Thymus (tissue), 11 donors: ENCODE measurements around the gene ZRANB1. TPM values are rescaled to one million over a fixed set of nuclear protein-coding genes. Genes with fewer than 3 reads are reported as not detected.

ENCODE experiments used
- DNase-seq, 9 donors: peaks; one replicate each; pipeline ENCODE4 v3.0.0-alpha.2; 2013; ENCODE audit warnings: low spot score in 9 of 9, low read depth in 6 of 9, missing footprints in 1 of 9
- H3K27ac ChIP-seq, 2 donors: one replicate each; pipeline ENCODE4 v1.5.1; 2013; ENCODE audit warnings: control low read depth in 1 of 2, low read depth in 1 of 2, low read length in 1 of 2, mild to moderate bottlenecking in 1 of 2, moderate library complexity in 1 of 2
- H3K27me3 ChIP-seq, 2 donors: one replicate each; pipeline ENCODE4 v1.5.1; 2013; ENCODE audit warnings: low read length in 1 of 2; ENCODE audit not compliant: control insufficient read depth in 2 of 2, insufficient read depth in 1 of 2
- H3K36me3 ChIP-seq, 2 donors: one replicate each; pipeline ENCODE4 v1.5.1; 2013; ENCODE audit warnings: low read length in 1 of 2, mild to moderate bottlenecking in 1 of 2, moderate library complexity in 1 of 2; ENCODE audit not compliant: control insufficient read depth in 2 of 2, insufficient read depth in 2 of 2
- H3K4me1 ChIP-seq, 2 donors: one replicate each; pipeline ENCODE4 v1.5.1; 2013; ENCODE audit warnings: low read length in 2 of 2; ENCODE audit not compliant: control insufficient read depth in 2 of 2, insufficient read depth in 2 of 2
- H3K4me3 ChIP-seq, 2 donors: one replicate each; pipeline ENCODE4 v1.5.1; 2013; ENCODE audit warnings: low read length in 2 of 2, control low read depth in 1 of 2, mild to moderate bottlenecking in 1 of 2
- H3K9me3 ChIP-seq, 2 donors: one replicate each; pipeline ENCODE4 v1.5.1; 2013; ENCODE audit warnings: low read length in 1 of 2, mild to moderate bottlenecking in 1 of 2; ENCODE audit not compliant: control insufficient read depth in 2 of 2, insufficient read depth in 1 of 2
- WGBS: extraction: QIAGEN DNeasy Blood & Tissue Kit; methylation state at CpG from one replicate; pipeline ENCODE4 v1.1.7; 2013; 5-methylcytosine and 5-hydroxymethylcytosine counted together
- polyA plus RNA-seq: library from polyadenylated mRNA; stranded (reverse); fragments of 200-250 nt; gene quantifications from one replicate; pipeline ENCODE4 v1.2.3, GENCODE V29; 2013
- total RNA-seq: library from RNA; stranded (reverse); fragments of 120-200 nt; gene quantifications from one replicate; pipeline ENCODE4 v1.2.4, GENCODE V29; 2013
- donor health status: healthy.

ZRANB1 gene
- total and polyA plus RNA-seq, 2 donors, result 16.0 to 17.5 TPM

DNA sequence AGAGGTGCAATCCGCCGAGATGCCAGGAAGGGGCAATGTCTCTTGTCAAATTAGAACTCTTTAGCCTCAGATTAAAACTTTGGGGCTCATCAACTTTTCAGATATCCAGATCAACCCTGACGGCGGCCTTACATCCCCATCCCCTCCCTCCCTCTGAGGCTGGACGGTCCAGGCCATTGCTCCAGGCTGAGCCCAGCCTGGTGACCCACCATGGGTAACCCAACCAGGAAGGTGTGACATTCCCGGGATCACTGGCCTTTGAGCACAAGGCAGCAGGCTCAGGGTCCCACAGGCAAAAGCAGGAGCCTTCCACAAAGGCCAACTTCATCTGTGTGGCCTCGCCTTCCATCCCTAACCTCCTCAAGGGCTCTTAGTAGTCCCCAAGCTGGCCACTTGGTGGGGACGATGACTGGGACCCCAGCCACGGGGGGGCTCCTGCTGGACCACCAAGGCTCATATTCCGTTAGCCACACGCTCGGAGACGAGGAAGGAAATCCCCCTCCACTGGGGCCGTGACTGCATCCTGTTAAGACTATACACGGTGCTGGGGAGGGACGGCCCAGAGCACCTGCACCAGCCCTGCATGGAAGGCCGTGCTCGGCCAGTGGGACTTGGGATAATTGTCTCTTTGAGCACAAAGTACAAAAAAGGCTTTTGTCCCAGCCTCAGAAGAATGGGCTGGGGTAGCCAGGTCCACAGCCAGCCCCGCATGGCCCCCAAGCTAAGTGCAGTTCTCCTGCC is 62.8 kb downstream of the ZRANB1 start:
- Histone ChIP-seq H3K4me1 (peaks cover 6 to 7% of the 10 kb centered on the region in 2 donors), H3K27me3 (no peaks in the 10 kb centered on the region), H3K9me3 (no peaks in the 10 kb centered on the region), H3K36me3 (no peaks in the 10 kb centered on the region), H3K4me3 (no peak overlapping the region), H3K27ac (no peak overlapping the region)
- WGBS, result 87% methylated on average over 19 of the region's 19 CpGs
- DNase-seq, result no peak

- Histone ChIP-seq H3K27me3 (no peaks in the 10 kb centered on the region), H3K36me3 (no peaks in the 10 kb centered on the region), H3K9me3 (no peaks in the 10 kb centered on the region), H3K4me1 (peaks cover 2% of the 10 kb centered on the region in 2 donors), H3K4me3 (no peak overlapping the region), H3K27ac (no peak overlapping the region)
- no peak for DNase-seq
- WGBS, result 96% methylated on average over 36 of the region's 36 CpGs
Measured at GRCh38 chr10:125005312-125006187, 63.6 kb downstream of the ZRANB1 start.

DNA sequence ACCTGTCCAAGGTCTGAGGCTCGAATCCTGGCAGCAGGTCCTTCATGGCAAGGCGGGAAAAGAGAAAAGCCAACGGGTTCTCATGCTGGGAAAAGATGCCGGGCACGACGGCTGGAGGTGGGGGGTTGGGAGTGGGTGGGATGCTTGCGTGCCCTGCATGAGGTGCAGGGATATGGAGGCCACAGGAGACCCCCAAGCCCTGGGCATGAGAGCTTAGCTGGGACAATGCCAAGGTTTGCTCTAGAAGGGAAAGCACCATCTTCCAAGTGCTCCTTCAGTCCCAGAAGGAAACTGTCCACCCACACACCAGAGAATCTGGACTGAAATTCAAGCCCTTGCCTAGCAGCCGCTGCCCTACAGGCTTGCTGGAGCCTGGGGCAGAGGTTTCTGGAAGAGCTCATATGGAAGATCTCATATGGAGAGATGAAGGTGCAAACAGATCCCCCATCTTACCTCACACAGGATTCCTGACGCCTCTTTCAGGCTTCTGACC is 64.3 kb downstream of the ZRANB1 start:
- Histone ChIP-seq H3K27ac (no peak overlapping the region), H3K9me3 (no peaks in the 10 kb centered on the region), H3K4me1 (no peaks in the 10 kb centered on the region), H3K4me3 (no peak overlapping the region), H3K27me3 (no peaks in the 10 kb centered on the region), H3K36me3 (no peaks in the 10 kb centered on the region)
- 96% methylated on average over 9 of the region's 9 CpGs for WGBS
- DNase-seq, result no peak

GRCh38 chr10:125006921-125007426 is 65.1 kb downstream of the ZRANB1 start:
- no peak for DNase-seq

DNA sequence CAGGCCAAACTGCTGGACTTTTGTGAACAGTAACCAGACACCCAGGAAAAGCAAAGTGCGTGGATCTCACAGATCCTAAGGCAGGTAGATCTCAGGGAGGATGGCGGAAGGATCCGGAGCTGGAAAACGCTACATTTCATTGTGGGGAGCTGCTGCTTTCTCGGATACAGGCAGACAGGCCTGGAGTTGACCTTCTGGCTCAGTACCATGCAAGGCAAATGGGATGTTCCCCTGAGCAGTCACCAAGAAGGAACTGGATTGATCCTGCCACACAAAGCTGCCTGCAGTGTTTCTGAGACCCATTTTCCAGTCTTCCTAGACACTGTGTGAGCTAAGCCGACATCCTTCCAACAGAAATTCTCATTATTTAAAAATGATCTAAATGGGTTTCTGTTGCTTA is 65.5 kb downstream of the ZRANB1 start:
- no peak overlapping the region for H3K4me3 ChIP-seq
- WGBS, result 97% methylated on average over 6 of the region's 6 CpGs
- H3K9me3 ChIP-seq, result no peaks in the 10 kb centered on the region
- no peaks in the 10 kb centered on the region for H3K36me3 ChIP-seq
- H3K27ac ChIP-seq, result no peak overlapping the region
- H3K27me3 ChIP-seq, result no peaks in the 10 kb centered on the region
- DNase-seq, result no peak
- H3K4me1 ChIP-seq, result no peaks in the 10 kb centered on the region

More at GRCh38 chr10:125006921-125007426, 65.1 kb downstream of the ZRANB1 start:
- no peak overlapping the region for H3K27ac ChIP-seq
- WGBS, result 89% methylated on average over 19 of the region's 19 CpGs
- no peaks in the 10 kb centered on the region for H3K4me1 ChIP-seq
- H3K27me3 ChIP-seq, result no peaks in the 10 kb centered on the region
- no peak overlapping the region for H3K4me3 ChIP-seq
- no peaks in the 10 kb centered on the region for H3K9me3 ChIP-seq
- no peaks in the 10 kb centered on the region for H3K36me3 ChIP-seq

- Histone ChIP-seq H3K4me1 (no peaks in the 10 kb centered on the region), H3K4me3 (no peak overlapping the region)
Measured at GRCh38 chr10:125008689-125009638, 67.0 kb downstream of the ZRANB1 start.

GRCh38 chr10:125009661-125010161 is 67.8 kb downstream of the ZRANB1 start:
- H3K36me3 ChIP-seq, result no peaks in the 10 kb centered on the region
- H3K4me1 ChIP-seq, result no peaks in the 10 kb centered on the region
- no peak for DNase-seq
- WGBS, result 96% methylated on average over 15 of the region's 15 CpGs
- H3K27ac ChIP-seq, result no peak overlapping the region
- H3K9me3 ChIP-seq, result no peaks in the 10 kb centered on the region
- H3K4me3 ChIP-seq, result no peak overlapping the region
- H3K27me3 ChIP-seq, result no peaks in the 10 kb centered on the region

More at GRCh38 chr10:125008689-125009638, 67.0 kb downstream of the ZRANB1 start:
- no peak overlapping the region for H3K27ac ChIP-seq
- no peaks in the 10 kb centered on the region for H3K27me3 ChIP-seq
- H3K9me3 ChIP-seq, result no peaks in the 10 kb centered on the region
- H3K36me3 ChIP-seq, result no peaks in the 10 kb centered on the region
- 98% methylated on average over 22 of the region's 22 CpGs for WGBS
- no peak for DNase-seq

GRCh38 chr10:125010362-125010761 is 68.4 kb downstream of the ZRANB1 start:
- Histone ChIP-seq H3K27me3 (no peaks in the 10 kb centered on the region), H3K9me3 (no peaks in the 10 kb centered on the region), H3K36me3 (no peaks in the 10 kb centered on the region), H3K27ac (no peak overlapping the region), H3K4me1 (no peaks in the 10 kb centered on the region), H3K4me3 (no peak overlapping the region)
- 96% methylated on average over 5 of the region's 5 CpGs for WGBS
- no peak for DNase-seq
